NCI-H82 treated with DMSO at 0.1 percent for 48 hours (cell line): ENCODE data around the gene ZGPAT.

Source experiments
- DNase-seq: peaks from one replicate; lab custom pipeline; 2025; ENCODE audit not compliant: unreplicated experiment; lab: John Stamatoyannopoulos, UW

The ZGPAT gene

GRCh38 chr20:63778034-63778752 lies 70.4 kb downstream of the ZGPAT start:
- no peak for DNase-seq

- DNase-seq = no peak
Measured at GRCh38 chr20:63778857-63779256, 71.0 kb downstream of the ZGPAT start.

GRCh38 chr20:63781181-63781580 lies 73.3 kb downstream of the ZGPAT start:
- no peak for DNase-seq

- DNase-seq = no peak
Measured at GRCh38 chr20:63782051-63782471, 74.2 kb downstream of the ZGPAT start.

GRCh38 chr20:63782521-63782971 lies 74.7 kb downstream of the ZGPAT start:
- DNase-seq = no peak

- DNase-seq = no peak
Measured at GRCh38 chr20:63783970-63784369, 76.1 kb downstream of the ZGPAT start.

- DNase-seq = no peak
Measured at GRCh38 chr20:63785691-63786131, 77.9 kb downstream of the ZGPAT start.
